DOHH2 (cell line): Measurements from ENCODE around the gene HFE.

ENCODE experiments used
- H3F3A ChIP-seq: fragments of 200-600 bp; sonication (generic), shearing (Covaris generic); 2 replicates; pipeline ENCODE4 v1.6.0; 2016; ENCODE audit warnings: antibody characterized with exemption, mild to moderate bottlenecking; ENCODE audit not compliant: control insufficient read depth, insufficient read depth
- H3K27ac ChIP-seq: fragments of 200-600 bp; sonication (generic); 2 replicates; pipeline ENCODE4 v1.5.1; 2014; ENCODE audit warnings: low read depth, mild to moderate bottlenecking, low read length, moderate library complexity
- H3K27me3 ChIP-seq: fragments of 200-600 bp; sonication (generic); 2 replicates; pipeline ENCODE4 v1.6.1; 2014; ENCODE audit warnings: mild to moderate bottlenecking, low read length, mixed read lengths; ENCODE audit not compliant: control insufficient read depth
- H3K36me3 ChIP-seq: fragments of 200-600 bp; sonication (generic); 2 replicates; pipeline ENCODE4 v1.6.1; 2014; ENCODE audit warnings: mild to moderate bottlenecking, low read length, moderate library complexity, mixed read lengths; ENCODE audit not compliant: control insufficient read depth
- H3K4me1 ChIP-seq: fragments of 200-600 bp; sonication (generic); 2 replicates; pipeline ENCODE4 v1.6.1; 2014; ENCODE audit warnings: mild to moderate bottlenecking, low read length, mixed read lengths; ENCODE audit not compliant: control insufficient read depth
- H3K4me2 ChIP-seq: fragments of 200-600 bp; sonication (generic); 2 replicates; pipeline ENCODE4 v1.6.0; 2014; ENCODE audit warnings: mild to moderate bottlenecking, low read length, moderate library complexity
- H3K4me3 ChIP-seq: fragments of 200-600 bp; sonication (generic); 2 replicates; pipeline ENCODE4 v1.5.1; 2014; ENCODE audit warnings: mild to moderate bottlenecking, low read length, mixed read lengths
- H3K79me2 ChIP-seq: fragments of 200-600 bp; sonication (generic); 2 replicates; pipeline ENCODE4 v1.6.1; 2014; ENCODE audit warnings: mild to moderate bottlenecking, low read length, mixed read lengths; ENCODE audit not compliant: control insufficient read depth
- H3K9me2 ChIP-seq: fragments of 200-600 bp; sonication (generic); replicated peaks from 2 replicates; pipeline ENCODE4 v1.6.1; 2014; ENCODE audit warnings: mild to moderate bottlenecking, low read length, mixed read lengths; ENCODE audit not compliant: control insufficient read depth
- H3K9me3 ChIP-seq: fragments of 200-600 bp; sonication (generic); 2 replicates; pipeline ENCODE4 v1.6.1; 2014; ENCODE audit warnings: antibody characterized with exemption, low read length, mixed read lengths; ENCODE audit not compliant: control insufficient read depth, insufficient read depth
- H4K20me1 ChIP-seq: fragments of 200-600 bp; sonication (generic); 2 replicates; pipeline ENCODE4 v1.6.0; 2014; ENCODE audit warnings: low read depth, mild to moderate bottlenecking, antibody characterized with exemption, low read length, moderate library complexity; ENCODE audit not compliant: control insufficient read depth, insufficient read depth
- CTCF ChIP-seq: fragments of 200-600 bp; sonication (generic); IDR thresholded peaks from one replicate; pipeline ENCODE4 v1.5.1; 2014; ENCODE audit warnings: antibody characterized with exemption, mild to moderate bottlenecking, low read depth, low read length; ENCODE audit not compliant: poor library complexity, severe bottlenecking
- EZH2phosphoT487 ChIP-seq: fragments of 200-600 bp; sonication (generic); IDR thresholded peaks from 2 replicates; pipeline ENCODE4 v1.6.1; 2017; ENCODE audit warnings: borderline replicate concordance, mild to moderate bottlenecking, antibody characterized with exemption, low read length, moderate library complexity, mixed read lengths

Gene HFE

GRCh38 chr6:26065952-26066380 lies 21.3 kb upstream of the HFE start:
- H3K27me3 ChIP-seq: no peaks in the 10 kb centered on the region
- no peaks in the 10 kb centered on the region for H3K36me3 ChIP-seq
- H3K79me2 ChIP-seq: no peaks in the 10 kb centered on the region
- H3K27ac ChIP-seq: no peak overlapping the region
- no peaks in the 10 kb centered on the region for H4K20me1 ChIP-seq
- H3K4me1 ChIP-seq: peaks cover 9% of the 10 kb centered on the region
- H3K9me3 ChIP-seq: no peaks in the 10 kb centered on the region
- peak overlapping the region; percentile 34; the same call in 1 of the 2 replicates for H3K4me2 ChIP-seq
- no peak for TF ChIP-seq EZH2phosphoT487
- TF ChIP-seq CTCF: peak; percentile 78
- peaks cover 4% of the 10 kb centered on the region; the same call in 1 of the 2 replicates for H3F3A ChIP-seq
- no peaks in the 10 kb centered on the region for H3K9me2 ChIP-seq
- no peak overlapping the region for H3K4me3 ChIP-seq

- no peak overlapping the region for H3K4me3 ChIP-seq
- H3K27me3 ChIP-seq: no peaks in the 10 kb centered on the region
- no peaks in the 10 kb centered on the region for H3K79me2 ChIP-seq
- H3K4me1 ChIP-seq: peaks cover 9% of the 10 kb centered on the region
- no peaks in the 10 kb centered on the region for H3K36me3 ChIP-seq
- peaks cover 4% of the 10 kb centered on the region; the same call in 1 of the 2 replicates for H3F3A ChIP-seq
- no peak overlapping the region for H3K4me2 ChIP-seq
- H3K27ac ChIP-seq: no peak overlapping the region
- no peaks in the 10 kb centered on the region for H4K20me1 ChIP-seq
- no peaks in the 10 kb centered on the region for H3K9me3 ChIP-seq
- no peak for TF ChIP-seq EZH2phosphoT487
- TF ChIP-seq CTCF: no peak
- H3K9me2 ChIP-seq: no peaks in the 10 kb centered on the region
Observed at GRCh38 chr6:26067367-26067766, 19.9 kb upstream of the HFE start.

GRCh38 chr6:26068036-26068435 lies 19.2 kb upstream of the HFE start:
- H3K4me3 ChIP-seq: no peak overlapping the region
- TF ChIP-seq EZH2phosphoT487 (no peak), CTCF (no peak)
- no peaks in the 10 kb centered on the region for H3K9me2 ChIP-seq
- H3K27ac ChIP-seq: no peak overlapping the region
- H3K27me3 ChIP-seq: no peaks in the 10 kb centered on the region
- H3K4me2 ChIP-seq: no peak overlapping the region
- H3K36me3 ChIP-seq: no peaks in the 10 kb centered on the region
- H3F3A ChIP-seq: peaks cover 4% of the 10 kb centered on the region; the same call in 1 of the 2 replicates
- no peaks in the 10 kb centered on the region for H3K9me3 ChIP-seq
- peaks cover 9% of the 10 kb centered on the region for H3K4me1 ChIP-seq
- no peaks in the 10 kb centered on the region for H3K79me2 ChIP-seq
- H4K20me1 ChIP-seq: no peaks in the 10 kb centered on the region

GRCh38 chr6:26071135-26071534 lies 16.1 kb upstream of the HFE start:
- Histone ChIP-seq H3K36me3 (no peaks in the 10 kb centered on the region), H3K9me2 (no peaks in the 10 kb centered on the region), H3F3A (no peaks in the 10 kb centered on the region; the same call in 1 of the 2 replicates), H3K27me3 (no peaks in the 10 kb centered on the region), H3K9me3 (no peaks in the 10 kb centered on the region), H3K79me2 (no peaks in the 10 kb centered on the region), H3K4me2 (no peak overlapping the region), H4K20me1 (no peaks in the 10 kb centered on the region), H3K4me3 (no peak overlapping the region), H3K27ac (no peak overlapping the region), H3K4me1 (peaks cover 1% of the 10 kb centered on the region)
- TF ChIP-seq CTCF (no peak), EZH2phosphoT487 (no peak)
